ENCODE results near the gene DMD. TPM values are rescaled to one million over a fixed set of nuclear protein-coding genes. Genes with fewer than 3 reads are reported as not detected.

Gene DMD
- total and polyA plus RNA-seq, 2 of the 8 experiments (the other 6 are each of a cell fraction or from before 2014, with no cell fraction given), result 4.8 to 7.4 TPM

DNA sequence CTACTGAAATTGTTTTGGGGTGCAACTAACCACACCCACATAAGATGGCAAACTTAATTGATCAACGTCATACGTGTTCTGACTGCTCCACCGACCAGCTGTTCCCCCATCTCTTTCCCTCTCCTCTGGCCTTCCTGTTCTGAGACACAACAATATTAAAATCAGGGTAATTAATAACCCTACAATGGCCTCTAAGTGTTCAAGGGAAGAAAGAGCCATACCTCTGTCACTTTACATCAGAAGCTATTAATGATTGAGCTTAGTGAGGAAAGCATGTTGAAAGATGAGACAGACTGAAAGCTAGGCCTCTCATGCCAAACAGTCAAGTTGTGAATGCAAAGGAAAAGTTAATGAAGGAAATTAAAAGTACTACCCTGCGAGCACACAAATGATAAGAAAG lies 1965.6 kb downstream of the DMD start:
- Histone ChIP-seq H3K23me2 (ENCODE audit: low read depth, low read length) (no peaks in the 10 kb centered on the region), H2BK120ac (replicated peaks; ENCODE audit: low read depth, low read length) (no peak overlapping the region), H3K27ac (ENCODE audit: low read depth, low read length) (no peak overlapping the region), H3K9ac (replicated peaks in 1 of 4; ENCODE audit: extremely low read depth in 1 of 4, low read depth in 3 of 4, low read length in 3 of 4) (no peak overlapping the region), H4K5ac (ENCODE audit: insufficient read length, low read depth, low read length) (no peak overlapping the region), H3K18ac (ENCODE audit: extremely low read depth, low read length) (no peak overlapping the region), H4K91ac (replicated peaks; ENCODE audit: insufficient read length, low read length) (no peak overlapping the region), H3K9me3 (ENCODE audit: insufficient read depth in 2 of 2, low read depth in 1 of 2, low read length in 1 of 2) (no peaks in the 10 kb centered on the region), H3K4ac (replicated peaks; ENCODE audit: insufficient read length, low read depth, low read length) (no peak overlapping the region), H2AK5ac (ENCODE audit: low read depth, low read length) (no peak overlapping the region), H3K4me3 (ENCODE audit: extremely low read depth in 1 of 4, insufficient read depth in 2 of 4, low read depth in 3 of 4, low read length in 4 of 4) (no peak overlapping the region), H3K79me2 (ENCODE audit: control insufficient read depth in 1 of 2, insufficient read depth in 2 of 2, low read length in 2 of 2) (no peaks in the 10 kb centered on the region), H3K79me1 (ENCODE audit: low read depth, low read length) (no peaks in the 10 kb centered on the region), H2AFZ (ENCODE audit: low read length) (no peak overlapping the region), H3K27me3 (replicated peaks in 1 of 4; ENCODE audit: control insufficient read depth in 3 of 4, extremely low read depth in 1 of 4, insufficient read depth in 3 of 4, low read length in 3 of 4) (no peaks in the 10 kb centered on the region), H3K36me3 (ENCODE audit: control insufficient read depth in 2 of 4, insufficient read depth in 4 of 4, low read length in 3 of 4) (no peaks in the 10 kb centered on the region), H3K23ac (ENCODE audit: insufficient read length) (no peak overlapping the region), H3K4me2 (ENCODE audit: insufficient read depth in 1 of 2, low read depth in 2 of 2, low read length in 2 of 2) (no peak overlapping the region), H3K4me1 (replicated peaks in 1 of 4; ENCODE audit: control insufficient read depth in 3 of 4, insufficient read depth in 4 of 4, low read length in 3 of 4) (no peaks in the 10 kb centered on the region), H4K20me1 (replicated peaks in 1 of 2; ENCODE audit: control insufficient read depth in 1 of 2, insufficient read depth in 2 of 2, low read length in 2 of 2) (no peaks in the 10 kb centered on the region), H3K56ac (replicated peaks; ENCODE audit: insufficient read length, low read depth, low read length) (no peak overlapping the region), H2BK12ac (ENCODE audit: low read depth, low read length) (no peak overlapping the region), H2BK20ac (ENCODE audit: low read length) (no peak overlapping the region), H2BK5ac (ENCODE audit: low read depth, low read length) (no peak overlapping the region), H4K8ac (ENCODE audit: extremely low read depth, insufficient read depth, low read length) (no peak overlapping the region), H3K14ac (ENCODE audit: insufficient read length) (no peak overlapping the region), H2BK15ac (ENCODE audit: low read length) (no peak overlapping the region)
- WGBS, 2 experiments (ENCODE audit: extremely low coverage in 1 of 2, insufficient coverage in 1 of 2, insufficient read length in 1 of 2, insufficient replicate concordance in 2 of 2, low coverage in 1 of 2, low lambda C conversion rate in 2 of 2, missing lambda C conversion rate in 1 of 2), result 95% methylated on average over 4 of the region's 4 CpGs; no CpG with 5 or more reads in 1 of the 2 experiments
- DNase-seq (ENCODE audit: low read depth in 1 of 2, low spot score in 2 of 2) (no peak), FAIRE-seq (no peak)
- ChIA-PET CTCF (ENCODE audit: partially characterized antibody) (no interaction called here), POLR2A (ENCODE audit: partially characterized antibody) (no interaction called here)
- TF ChIP-seq CEBPB (IDR thresholded peaks at IDR 0.05; ENCODE audit: low read depth, low read length) (no peak), TBP (IDR thresholded peaks at IDR 0.05; ENCODE audit: low read depth, low read length) (no peak)

Data from H1 (cell line).